HG02678 (cell line): Measurements from ENCODE around the gene MYT1.

Experiments
- ATAC-seq: cut with Tn5 transposase; IDR thresholded peaks from one replicate; pipeline ENCODE4 v1.9.1; 2021; ENCODE audit warnings: mild to moderate bottlenecking, moderate library complexity; ENCODE audit not compliant: unreplicated experiment

MYT1 gene

DNA sequence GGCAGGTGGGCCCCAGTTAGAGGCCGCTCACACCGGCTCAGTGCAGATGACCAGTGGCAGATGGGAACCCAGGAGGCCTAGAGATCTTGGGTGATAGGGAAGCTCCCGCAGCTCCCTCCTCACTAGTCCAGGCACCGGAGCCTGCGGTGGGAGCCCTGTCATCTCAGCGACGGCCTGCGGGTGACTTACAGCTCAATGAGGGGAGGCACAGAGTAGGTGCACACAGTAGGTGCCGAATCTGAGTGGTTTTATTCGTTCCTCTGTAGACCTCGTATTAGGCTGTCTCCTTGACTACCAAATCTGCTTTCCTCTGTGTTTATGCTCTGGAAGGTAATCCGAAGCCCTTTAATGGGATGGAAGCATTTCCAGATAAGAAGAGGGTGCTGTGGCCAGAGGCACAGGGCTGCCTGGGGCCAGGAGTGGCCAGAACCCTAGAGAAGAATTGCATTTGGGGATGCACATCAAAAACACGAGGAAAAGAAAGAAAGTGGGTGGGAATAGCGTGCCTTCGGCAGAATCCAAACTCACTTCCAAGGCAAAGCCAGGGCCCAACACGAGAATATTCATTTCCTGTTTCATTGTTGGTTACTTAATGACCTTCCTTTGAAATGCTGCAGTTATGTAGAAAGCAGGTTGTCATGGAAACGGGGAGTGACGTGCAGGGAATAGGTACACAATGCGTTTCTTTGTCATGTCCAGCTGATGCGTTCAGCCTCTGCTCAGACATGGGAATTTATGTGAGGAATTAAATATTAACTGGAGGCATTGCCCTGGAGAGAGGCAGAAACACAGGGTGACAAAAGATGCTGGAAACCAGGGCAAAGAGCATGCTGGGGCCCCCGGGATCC is 24.7 kb downstream of the MYT1 start:
- no peak for ATAC-seq

GRCh38 chr20:64189530-64189966 is 25.3 kb downstream of the MYT1 start:
- no peak for ATAC-seq

DNA sequence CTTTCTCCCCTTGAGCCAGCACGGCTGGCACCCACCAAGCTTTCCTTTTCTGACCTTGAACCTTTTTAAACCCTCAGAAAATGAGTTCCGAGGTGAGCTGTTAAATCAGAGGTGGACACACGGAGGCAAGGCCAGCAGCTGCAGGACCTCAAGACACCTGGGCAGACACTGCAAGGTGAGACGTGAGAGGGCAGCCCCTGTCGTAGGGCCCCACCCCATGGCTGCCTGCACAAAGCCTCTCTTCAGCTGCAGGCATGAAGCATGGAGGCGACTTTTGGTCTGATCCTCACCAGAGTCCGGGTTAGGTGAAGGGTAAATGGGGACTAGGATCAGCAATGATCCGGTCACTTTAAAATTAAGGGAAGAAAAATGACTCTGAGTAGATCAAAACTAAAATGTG is 25.7 kb downstream of the MYT1 start:
- no peak for ATAC-seq

GRCh38 chr20:64191002-64191401 is 26.8 kb downstream of the MYT1 start:
- ATAC-seq = no peak

- no peak for ATAC-seq
These were observed 28.2 kb downstream of the MYT1 start for GRCh38 chr20:64192406-64192805.

DNA sequence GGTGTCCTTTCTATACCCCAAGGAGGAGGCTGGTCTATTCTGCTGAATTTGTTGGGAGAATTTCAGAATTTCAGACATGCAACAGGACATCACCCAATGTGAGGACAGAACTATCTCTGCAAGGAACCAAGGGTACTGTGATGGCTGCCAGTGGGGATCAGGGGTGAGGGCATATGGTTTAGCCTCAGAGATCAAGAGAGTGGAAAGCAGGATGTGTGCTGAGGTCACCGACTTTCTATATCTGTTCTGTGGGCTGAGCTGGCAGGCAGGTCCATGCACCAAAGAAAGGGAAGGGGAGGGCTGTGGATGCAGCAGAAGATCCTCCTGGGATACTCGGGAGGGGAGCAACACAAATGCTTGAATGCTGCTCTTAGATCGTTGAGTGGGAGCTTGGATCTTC is 28.8 kb downstream of the MYT1 start:
- no peak for ATAC-seq

GRCh38 chr20:64194269-64194668 is 30.0 kb downstream of the MYT1 start:
- ATAC-seq = no peak

DNA sequence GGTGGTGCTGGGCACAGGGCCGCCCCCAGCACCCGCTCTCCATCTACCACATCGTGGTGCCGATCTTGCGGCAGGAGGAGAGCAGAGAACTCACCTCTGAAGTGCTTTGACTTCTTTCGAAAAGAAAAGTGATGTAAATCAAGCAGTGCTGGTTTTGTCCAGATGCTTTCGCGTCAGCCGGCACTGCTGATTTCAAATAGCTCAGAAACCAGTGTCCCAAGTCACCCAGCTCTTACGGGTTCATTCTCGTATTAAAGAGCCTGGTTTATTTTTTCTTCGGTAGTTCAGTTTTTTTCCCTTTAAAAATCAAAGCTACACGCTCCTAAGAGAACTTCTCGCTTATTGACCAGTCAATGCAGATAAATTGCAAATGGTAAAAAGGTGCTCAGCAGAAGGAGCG is 32.1 kb downstream of the MYT1 start:
- ATAC-seq = no peak

- no peak for ATAC-seq
These were observed 32.6 kb downstream of the MYT1 start for GRCh38 chr20:64196847-64197306.

- no peak for ATAC-seq
These were observed 34.1 kb downstream of the MYT1 start for GRCh38 chr20:64198347-64198746.

DNA sequence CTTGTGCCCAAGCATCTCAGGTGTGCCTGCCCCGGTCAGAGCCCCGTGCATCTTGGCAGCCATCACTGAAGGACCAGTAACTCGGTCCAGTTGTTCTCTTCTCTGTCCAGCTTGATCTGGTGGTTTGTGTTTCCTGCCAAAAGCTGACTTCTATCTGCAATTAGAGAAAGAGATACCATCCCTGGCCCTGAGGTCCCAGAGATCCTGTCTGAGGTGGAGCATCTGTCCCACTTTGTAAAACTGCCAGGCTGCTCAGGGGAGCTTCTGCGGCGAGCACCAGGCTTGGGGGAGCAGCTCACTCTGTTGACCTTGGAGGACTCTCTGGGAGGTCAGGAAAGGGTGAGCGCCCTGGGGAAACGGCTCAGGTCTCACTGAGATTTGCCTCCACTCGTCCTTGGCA is 35.1 kb downstream of the MYT1 start:
- no peak for ATAC-seq

DNA sequence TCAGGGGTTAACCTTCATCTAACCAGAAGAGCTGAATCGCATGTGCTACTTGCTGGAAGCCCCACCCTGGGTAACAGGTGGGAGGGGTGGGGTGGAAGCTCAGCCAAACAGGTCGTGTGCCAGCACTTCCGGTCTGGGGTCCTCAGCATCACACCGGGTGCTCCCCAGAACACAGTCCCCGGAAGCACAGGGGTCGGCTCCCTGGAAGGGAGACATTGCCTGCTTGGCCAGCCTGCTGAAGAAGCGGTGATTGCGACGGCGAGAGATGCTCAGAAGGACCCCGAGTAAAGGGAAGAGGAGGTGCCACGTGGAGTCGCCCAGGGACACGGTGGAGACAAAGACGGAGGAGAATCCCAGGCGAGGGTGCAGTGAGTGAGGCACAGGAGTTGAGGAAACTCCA is 36.5 kb downstream of the MYT1 start:
- ATAC-seq = no peak

DNA sequence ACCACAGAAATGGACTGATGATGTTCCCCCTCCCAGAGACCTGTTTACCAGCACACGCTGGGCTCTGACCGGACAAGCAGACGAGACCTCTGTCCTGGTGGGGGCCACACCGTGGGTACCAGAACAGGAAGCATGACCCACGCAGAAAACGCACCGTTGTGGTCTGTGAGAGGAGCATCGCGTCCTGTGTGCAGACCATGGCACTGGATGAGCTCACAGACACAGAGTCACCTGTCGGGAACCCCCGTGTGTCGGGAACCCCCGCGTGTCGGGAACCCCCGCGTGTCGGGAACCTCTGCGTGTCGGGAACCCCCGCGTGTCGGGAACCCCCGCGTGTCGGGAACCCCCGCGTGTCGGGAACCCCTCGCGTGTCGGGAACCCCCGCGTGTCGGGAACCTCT is 37.4 kb downstream of the MYT1 start:
- ATAC-seq = no peak

DNA sequence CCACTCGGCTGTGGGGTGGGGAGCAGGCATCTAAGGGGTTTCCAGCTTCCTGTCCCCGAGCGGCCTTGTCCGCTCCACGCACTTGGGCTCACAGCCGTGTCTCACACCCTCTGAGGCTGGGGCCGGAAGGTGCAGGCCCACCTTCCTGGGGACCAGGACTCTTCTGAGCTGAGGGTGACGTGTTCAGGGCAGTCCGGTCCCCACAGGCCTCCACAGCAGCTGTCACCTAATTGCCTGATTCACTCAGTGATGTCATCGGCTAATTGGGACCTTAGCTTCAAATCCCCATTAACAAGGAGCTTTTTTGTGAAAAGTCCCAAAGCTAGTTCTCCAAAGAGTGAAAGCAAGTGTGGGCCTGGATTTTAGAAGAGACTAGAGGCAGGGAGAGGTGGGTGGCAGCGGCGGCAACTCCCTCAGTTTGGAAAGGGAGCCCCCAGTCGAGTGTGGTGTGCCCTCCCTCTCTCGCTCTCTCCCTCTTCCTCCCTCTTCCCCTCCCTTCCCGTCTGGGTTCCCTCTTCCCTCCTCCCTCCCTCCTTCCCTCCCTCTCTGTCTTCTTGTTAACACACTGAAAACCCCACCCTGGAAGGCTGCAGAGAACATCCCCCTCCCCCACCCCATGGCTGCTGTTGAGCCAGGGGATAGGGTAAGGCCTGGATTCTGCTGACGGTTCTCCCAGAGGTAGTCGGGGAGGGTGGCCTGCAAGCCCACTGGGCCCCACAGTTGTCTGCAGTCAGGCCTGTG is 39.0 kb downstream of the MYT1 start:
- no peak for ATAC-seq

GRCh38 chr20:64205611-64206026 is 41.4 kb downstream of the MYT1 start:
- ATAC-seq = no peak

DNA sequence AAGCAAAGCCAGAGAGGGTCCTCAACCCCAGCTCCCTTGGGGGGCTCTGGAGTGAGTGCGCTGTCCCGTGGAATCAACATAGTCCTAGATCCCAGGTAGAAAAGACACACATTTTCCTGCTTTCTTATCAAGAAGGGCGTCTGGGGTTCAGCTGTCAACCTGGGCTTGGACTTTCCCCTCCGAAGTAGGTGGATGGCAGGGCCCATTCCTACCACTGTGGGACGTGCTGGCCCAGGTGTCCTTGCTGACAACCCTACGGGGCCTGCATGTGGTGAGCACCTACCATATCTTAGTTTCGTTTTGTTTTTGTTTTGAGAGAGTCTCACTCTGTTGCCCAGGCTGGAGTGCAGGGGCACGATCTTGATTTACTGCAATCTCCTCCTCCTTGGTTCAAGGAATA is 42.4 kb downstream of the MYT1 start:
- no peak for ATAC-seq

GRCh38 chr20:64207641-64208590 is 43.7 kb downstream of the MYT1 start:
- ATAC-seq = no peak

GRCh38 chr20:64209148-64209547 is 44.9 kb downstream of the MYT1 start:
- ATAC-seq = no peak

GRCh38 chr20:64210656-64211369 is 46.6 kb downstream of the MYT1 start:
- ATAC-seq = no peak

- no peak for ATAC-seq
These were observed 47.8 kb downstream of the MYT1 start for GRCh38 chr20:64211874-64212658.
